Endothelial cell of umbilical vein (primary cell): Measurements from ENCODE around the gene CTAGE9. TPM values are rescaled to one million over a fixed set of nuclear protein-coding genes. Genes with fewer than 3 reads are reported as not detected.

Experiments used
- BruUV-seq: library from RNA; stranded (reverse); fragments of 400-500 nt; replicated peaks from 2 replicates; lab custom pipeline; 2021; lab: Mats Ljungman, UMichigan
- CTCF ChIA-PET: fragments of 300-600, 350-600 bp; sonication (Branson Sonifier 250); formaldehyde crosslinking; loops from one replicate; lab custom pipeline; 2021; ENCODE audit warnings: antibody characterized with exemption, inconsistent platforms; lab: Charles Lee
- POLR2A ChIA-PET: fragments of 300-600, 350-600 bp; sonication (Branson Sonifier 250); formaldehyde crosslinking; loops from one replicate; lab custom pipeline; 2021; ENCODE audit warnings: antibody characterized with exemption, inconsistent platforms; lab: Charles Lee
- DNase-seq: peaks from one replicate; pipeline ENCODE4 v3.0.0-alpha.2; 2011; ENCODE audit warnings: low read depth, low spot score
- FAIRE-seq: peaks from 2 replicates; lab custom pipeline; 2011; peaks lifted over from hg19 to GRCh38; lab: Jason Lieb, UNC
- H2AFZ ChIP-seq: 2 replicates; pipeline ENCODE4 v1.6.0; 2012; ENCODE audit warnings: low read depth, low read length, control low read depth, inconsistent platforms
- H3K27ac ChIP-seq: 2 replicates; pipeline ENCODE4 v1.5.1; 2011; ENCODE audit warnings: low read depth, mild to moderate bottlenecking, control low read depth, low read length, moderate library complexity; ENCODE audit not compliant: insufficient read depth
- H3K27me3 ChIP-seq, 2 experiments: 2 replicates each; pipeline versions ENCODE4 v1.6.0 to v1.6.1; 2011; ENCODE audit warnings: low read length in 2 of 2, mixed read lengths in 1 of 2; ENCODE audit not compliant: control insufficient read depth in 2 of 2, insufficient read depth in 2 of 2
- H3K36me3 ChIP-seq, 2 experiments: 2 replicates in 1 of 2; 3 replicates in 1 of 2; pipeline ENCODE4 v1.5.1; 2011; ENCODE audit warnings: low read length in 2 of 2, mild to moderate bottlenecking in 1 of 2, moderate library complexity in 1 of 2; ENCODE audit not compliant: control insufficient read depth in 2 of 2, insufficient read depth in 2 of 2; ENCODE audit errors: extremely low read depth in 1 of 2
- H3K4me1 ChIP-seq: 3 replicates; pipeline ENCODE4 v1.5.1; 2011; ENCODE audit warnings: mild to moderate bottlenecking, low read length; ENCODE audit not compliant: control insufficient read depth, insufficient read depth; ENCODE audit errors: extremely low read depth
- H3K4me2 ChIP-seq: 2 replicates; pipeline ENCODE4 v1.6.1; 2011; ENCODE audit warnings: low read length, control low read depth, mixed read lengths; ENCODE audit not compliant: insufficient read depth
- H3K4me3 ChIP-seq, 3 experiments: fragments of 200-600 bp in 1 of 3; sonication (generic), shearing (Covaris generic) in 1 of 3; replicated peaks in 1 of 3; 2 replicates each; pipeline ENCODE4 v1.5.1; 2011 to 2016; ENCODE audit warnings: control low read depth in 3 of 3, low read length in 3 of 3, mild to moderate bottlenecking in 2 of 3, inconsistent platforms in 1 of 3, low read depth in 1 of 3, moderate library complexity in 1 of 3; ENCODE audit not compliant: insufficient read depth in 1 of 3
- H3K79me2 ChIP-seq: 2 replicates; pipeline ENCODE4 v1.6.0; 2012; ENCODE audit warnings: low read length, inconsistent platforms; ENCODE audit not compliant: control insufficient read depth, insufficient read depth
- H3K9ac ChIP-seq: replicated peaks from 2 replicates; pipeline ENCODE3; 2011; ENCODE audit warnings: low read length, control low read depth; ENCODE audit not compliant: insufficient read depth; ENCODE audit errors: extremely low read depth
- H3K9me1 ChIP-seq: replicated peaks from 3 replicates; pipeline ENCODE4 v1.6.0; 2011; ENCODE audit warnings: mild to moderate bottlenecking, low read length; ENCODE audit not compliant: control insufficient read depth, insufficient read depth; ENCODE audit errors: extremely low read depth
- H3K9me3 ChIP-seq: replicated peaks from 2 replicates; pipeline ENCODE4 v1.5.1; 2012; ENCODE audit warnings: low read length, inconsistent platforms; ENCODE audit not compliant: control insufficient read depth, insufficient read depth
- H4K20me1 ChIP-seq: replicated peaks from 2 replicates; pipeline ENCODE3; 2011; ENCODE audit warnings: mild to moderate bottlenecking, low read length; ENCODE audit not compliant: control insufficient read depth, insufficient read depth; ENCODE audit errors: extremely low read depth
- CTCF ChIP-seq, 2 donors: IDR thresholded peaks; 1 replicate in 1 of 2; 2 replicates in 1 of 2; pipeline ENCODE4 v1.5.1; 2011; ENCODE audit warnings: low read length in 2 of 2, mild to moderate bottlenecking in 2 of 2, moderate library complexity in 2 of 2, control low read depth in 1 of 2, inconsistent platforms in 1 of 2, low read depth in 1 of 2; ENCODE audit not compliant: insufficient read depth in 1 of 2; ENCODE audit errors: extremely low read depth in 1 of 2
- EZH2 ChIP-seq: IDR thresholded peaks from 2 replicates; pipeline ENCODE4 v1.6.1; 2012; ENCODE audit warnings: borderline replicate concordance, low read depth, mild to moderate bottlenecking, moderate library complexity, low read length, inconsistent platforms; ENCODE audit not compliant: severe bottlenecking
- FOS ChIP-seq: IDR thresholded peaks from 2 replicates; pipeline ENCODE4 v1.6.1; 2011; ENCODE audit warnings: mild to moderate bottlenecking, low read length, moderate library complexity, borderline replicate concordance; ENCODE audit not compliant: insufficient read depth
- GATA2 ChIP-seq: IDR thresholded peaks from 2 replicates; pipeline ENCODE4 v1.7.0; 2011; ENCODE audit warnings: low read depth, mild to moderate bottlenecking, moderate library complexity, mixed read lengths, low read length; ENCODE audit not compliant: insufficient read length, insufficient read depth
- JUN ChIP-seq: IDR thresholded peaks from 2 replicates; pipeline ENCODE4 v1.6.1; 2011; ENCODE audit warnings: borderline replicate concordance, low read depth; ENCODE audit not compliant: insufficient read length, insufficient read depth
- MAX ChIP-seq: IDR thresholded peaks from 2 replicates; pipeline ENCODE4 v1.6.1; 2011; ENCODE audit not compliant: insufficient read depth, insufficient read length
- MYC ChIP-seq: IDR thresholded peaks from one replicate; pipeline ENCODE4 v1.6.1; 2011; ENCODE audit warnings: mild to moderate bottlenecking, low read depth, low read length
- POLR2A ChIP-seq: IDR thresholded peaks from 2 replicates; pipeline ENCODE4 v1.6.1; 2012; ENCODE audit warnings: low read depth, mild to moderate bottlenecking, control low read depth, low read length
- POLR2AphosphoS5 ChIP-seq: IDR thresholded peaks from 2 replicates; pipeline ENCODE4 v1.6.1; 2012; ENCODE audit warnings: low read depth, mild to moderate bottlenecking, control low read depth, low read length, moderate library complexity; ENCODE audit not compliant: insufficient read depth
- dilution Hi-C: fragments of 300-500 bp; cut with MboI; formaldehyde crosslinking; loops from one replicate; pipeline ENCODE4 v1.15.0; 2019; ENCODE audit warnings: low sequenced_read_pairs; ENCODE audit not compliant: extremely low pct_ligation_motif_present
- intact Hi-C: fragments of 100-400 bp; cut with micrococcal nuclease; formaldehyde crosslinking; loops from one replicate; pipeline ENCODE4 v1.10.0; 2022
- polyA plus RNA-seq, 4 experiments: library from polyadenylated mRNA; depleted of rRNA in 3 of 4; stranded (reverse) in 3 of 4; unstranded in 1 of 4; fragments of >200 nt; gene quantifications; 2 replicates each; pipeline versions ENCODE4 v1.2.1 to v1.2.3, GENCODE V29; 2011 to 2012; ENCODE audit warnings: missing spikeins in 1 of 4
- total RNA-seq: library from RNA; stranded (reverse); gene quantifications from 2 replicates; pipeline ENCODE4 v1.2.3, GENCODE V29; 2021

CTAGE9 gene
- total and polyA plus RNA-seq, 2 donors (not counting 3 experiments of a cell fraction or from before 2014, with no cell fraction given) = not detected

GRCh38 chr6:131739136-131739535 lies 28.3 kb upstream of the CTAGE9 start:
- no peaks in the 10 kb centered on the region for H3K27me3 ChIP-seq
- TF ChIP-seq POLR2AphosphoS5 = no peak
- POLR2A ChIA-PET = no interaction called here
- no peaks in the 10 kb centered on the region for H3K36me3 ChIP-seq
- dilution Hi-C loops = no loop called here
- no peak overlapping the region for H3K27ac ChIP-seq
- FAIRE-seq (no peak), DNase-seq (no peak)
- no TSS peak for BruUV-seq
- no peaks in the 10 kb centered on the region for H4K20me1 ChIP-seq
- H3K79me2 ChIP-seq = no peaks in the 10 kb centered on the region
- intact Hi-C loops = no loop called here
- H3K4me2 ChIP-seq = no peak overlapping the region
- no peak overlapping the region for H2AFZ ChIP-seq
- no peaks in the 10 kb centered on the region for H3K9me1 ChIP-seq
- no peak overlapping the region for H3K4me3 ChIP-seq
- no peak overlapping the region for H3K9ac ChIP-seq
- CTCF ChIA-PET = no interaction called here
- H3K4me1 ChIP-seq = peaks cover 1% of the 10 kb centered on the region
- H3K9me3 ChIP-seq = no peaks in the 10 kb centered on the region

GRCh38 chr6:131736811-131737210 lies 26.0 kb upstream of the CTAGE9 start:
- Histone ChIP-seq H3K27me3 (no peaks in the 10 kb centered on the region), H3K9ac (no peak overlapping the region), H3K36me3 (no peaks in the 10 kb centered on the region), H3K4me1 (no peaks in the 10 kb centered on the region), H4K20me1 (no peaks in the 10 kb centered on the region), H2AFZ (no peak overlapping the region), H3K9me1 (no peaks in the 10 kb centered on the region), H3K9me3 (no peaks in the 10 kb centered on the region), H3K4me2 (no peak overlapping the region), H3K27ac (no peak overlapping the region), H3K4me3 (no peak overlapping the region), H3K79me2 (no peaks in the 10 kb centered on the region)
- no peak for DNase-seq
- BruUV-seq = no TSS peak
- dilution Hi-C loops (no loop called here), intact Hi-C loops (no loop called here)
- ChIA-PET POLR2A (no interaction called here), CTCF (interaction anchor here (1.6 kb wide), 1 partner anchor 42 kb away, joined by 4 read pairs; no protein-coding TSS in a partner anchor)
- FAIRE-seq = no peak
- TF ChIP-seq GATA2 = no peak
- no peak for TF ChIP-seq POLR2AphosphoS5
- no peak for TF ChIP-seq POLR2A
- no peak for TF ChIP-seq MYC
- TF ChIP-seq JUN = no peak
- TF ChIP-seq CTCF (IDR thresholded peaks at IDR 0.05; ENCODE audit: extremely low read depth in 1 of 2, insufficient read depth in 1 of 2, low read depth in 1 of 2, low read length in 2 of 2) = no peak
- TF ChIP-seq FOS = no peak
- TF ChIP-seq MAX = no peak
- no peak for TF ChIP-seq EZH2
